HCT116 (cell line): ENCODE data around the gene S1PR1. TPM values are rescaled to one million over a fixed set of nuclear protein-coding genes. Genes with fewer than 3 reads are reported as not detected.
"Not testable (repeated sequence)": the region's sequence is repeated elsewhere in the genome, so short reads cannot be mapped to it uniquely, and the experiment has no call there.

Source experiments
- ATAC-seq: fragments of 200-7000 bp; cut with Tn5 transposase; 2 replicates; pipeline ENCODE4 v1.9.1; 2020; ENCODE audit warnings: mild to moderate bottlenecking, moderate library complexity
- BruUV-seq: library from RNA; stranded (reverse); fragments of 400-500 nt; replicated peaks from 2 replicates; lab custom pipeline; 2021; lab: Mats Ljungman, UMichigan
- CTCF ChIA-PET: fragments of 300-600 bp; sonication (Branson Sonifier 250); formaldehyde crosslinking; loops from one replicate; lab custom pipeline; 2021; ENCODE audit warnings: antibody characterized with exemption; lab: Charles Lee
- POLR2A ChIA-PET: fragments of 300-600, 350-600 bp; sonication (Branson Sonifier 250); formaldehyde crosslinking; loops from one replicate; lab custom pipeline; 2021; ENCODE audit warnings: antibody characterized with exemption; lab: Charles Lee
- RAD21 ChIA-PET, 2 experiments: fragments of 300-600 bp; sonication (Branson Sonifier 250); formaldehyde crosslinking; loops; one replicate each; lab custom pipeline; 2023; ENCODE audit warnings: low total read pairs in 2 of 2; ENCODE audit not compliant: uncharacterized antibody in 2 of 2, unreplicated experiment in 2 of 2, low non-redundant PET in 1 of 2; lab: Charles Lee
- DNase-seq: peaks from one replicate; pipeline ENCODE4 v3.0.0-alpha.2; 2010; ENCODE audit warnings: low read depth, low spot score
- H2AFZ ChIP-seq: fragments of 200-600 bp; shearing (Covaris generic), sonication (generic); 2 replicates; pipeline ENCODE4 v1.6.1; 2017; ENCODE audit warnings: low read depth, mixed run types, mixed read lengths, antibody characterized with exemption, low read length; ENCODE audit not compliant: poor library complexity, severe bottlenecking
- H3K27ac ChIP-seq: 2 replicates; pipeline ENCODE4 v1.5.1; 2012; ENCODE audit warnings: low read depth, low read length
- H3K27me3 ChIP-seq: fragments of 200-600 bp; sonication (generic); 2 replicates; pipeline ENCODE4 v1.6.1; 2016; ENCODE audit warnings: mixed run types, low read length, mixed read lengths; ENCODE audit not compliant: insufficient read depth
- H3K36me3 ChIP-seq, 2 experiments: fragments of 200-500 bp in 1 of 2; fragments of 200-600 bp in 1 of 2; sonication (Bioruptor generic) in 1 of 2; sonication (generic) in 1 of 2; 2 replicates each; pipeline versions ENCODE4 v1.5.1 to v1.6.1; 2014 to 2016; ENCODE audit warnings: low read length in 2 of 2, inconsistent platforms in 1 of 2, mixed read lengths in 1 of 2, mixed run types in 1 of 2; ENCODE audit not compliant: insufficient read depth in 2 of 2, control insufficient read depth in 1 of 2
- H3K4me1 ChIP-seq, 2 experiments: fragments of 200-600 bp in 1 of 2; sonication (generic) in 1 of 2; 2 replicates each; pipeline versions ENCODE4 v1.5.1 to v1.6.1; 2012 to 2017; ENCODE audit warnings: low read length in 2 of 2, inconsistent platforms in 1 of 2, mild to moderate bottlenecking in 1 of 2, mixed read lengths in 1 of 2, mixed run types in 1 of 2, moderate library complexity in 1 of 2; ENCODE audit not compliant: insufficient read depth in 2 of 2, control insufficient read depth in 1 of 2
- H3K4me2 ChIP-seq: fragments of 200-600 bp; sonication (generic); 2 replicates; pipeline ENCODE4 v1.6.1; 2017; ENCODE audit warnings: mixed run types, low read length, mixed read lengths
- H3K4me3 ChIP-seq, 2 experiments: fragments of 200-600 bp in 1 of 2; sonication (generic) in 1 of 2; replicated peaks in 1 of 2; 2 replicates each; pipeline ENCODE4 v1.5.1; 2011 to 2016; ENCODE audit warnings: low read length in 2 of 2, control low read depth in 1 of 2, low read depth in 1 of 2, mild to moderate bottlenecking in 1 of 2, mixed read lengths in 1 of 2, mixed run types in 1 of 2
- H3K79me2 ChIP-seq: fragments of 200-600 bp; sonication (generic); 2 replicates; pipeline ENCODE4 v1.6.1; 2017; ENCODE audit warnings: mild to moderate bottlenecking, mixed run types, low read length, moderate library complexity, mixed read lengths; ENCODE audit not compliant: insufficient read depth
- H3K9ac ChIP-seq: fragments of 200-600 bp; sonication (generic); 2 replicates; pipeline ENCODE4 v1.6.1; 2016; ENCODE audit warnings: low read length, mixed read lengths
- H3K9me2 ChIP-seq: fragments of 200-600 bp; sonication (generic), shearing (Covaris generic); 2 replicates; pipeline ENCODE4 v1.6.1; 2017; ENCODE audit warnings: mixed run types, mild to moderate bottlenecking, moderate library complexity; ENCODE audit not compliant: insufficient read depth
- H3K9me3 ChIP-seq, 2 experiments: fragments of 200-500 bp in 1 of 2; fragments of 200-600 bp in 1 of 2; sonication (Bioruptor generic) in 1 of 2; sonication (generic) in 1 of 2; 2 replicates each; pipeline ENCODE4 v1.6.1; 2014 to 2017; ENCODE audit warnings: low read length in 2 of 2, mixed read lengths in 2 of 2, inconsistent platforms in 1 of 2, low read depth in 1 of 2, mild to moderate bottlenecking in 1 of 2, mixed run types in 1 of 2, moderate library complexity in 1 of 2; ENCODE audit not compliant: control insufficient read depth in 1 of 2, insufficient read depth in 1 of 2
- H4K20me1 ChIP-seq: fragments of 200-600 bp; sonication (generic), shearing (Covaris generic); 2 replicates; pipeline ENCODE4 v1.6.1; 2017; ENCODE audit warnings: mixed run types, mild to moderate bottlenecking, moderate library complexity; ENCODE audit not compliant: insufficient read depth
- ATF3 ChIP-seq: IDR thresholded peaks from 2 replicates; pipeline ENCODE4 v1.6.1; 2012
- CBX3 ChIP-seq: IDR thresholded peaks from 2 replicates; pipeline ENCODE4 v1.6.1; 2012; ENCODE audit warnings: low read depth
- CEBPB ChIP-seq: IDR thresholded peaks from 2 replicates; pipeline ENCODE4 v1.6.1; 2012; ENCODE audit warnings: low read depth
- CTCF ChIP-seq, 3 experiments: fragments of 200-600 bp in 1 of 3; sonication (generic) in 1 of 3; IDR thresholded peaks in 2 of 3; conservative IDR thresholded peaks in 1 of 3; 2 replicates each; pipeline ENCODE4 v1.5.1; 2012 to 2017; ENCODE audit warnings: low read depth in 2 of 3, low read length in 2 of 3, antibody characterized with exemption in 1 of 3, borderline replicate concordance in 1 of 3, control low read depth in 1 of 3, mild to moderate bottlenecking in 1 of 3, mixed read lengths in 1 of 3, mixed run types in 1 of 3, moderate library complexity in 1 of 3; ENCODE audit not compliant: insufficient read depth in 1 of 3
- EGR1 ChIP-seq: IDR thresholded peaks from 2 replicates; pipeline ENCODE4 v1.6.1; 2012; ENCODE audit warnings: low read depth
- ELF1 ChIP-seq: IDR thresholded peaks from 2 replicates; pipeline ENCODE4 v1.6.1; 2012; ENCODE audit warnings: low read depth, borderline replicate concordance
- EZH2 ChIP-seq: fragments of 200-600 bp; sonication (generic); IDR thresholded peaks from 2 replicates; pipeline ENCODE4 v1.6.1; 2017; ENCODE audit warnings: antibody characterized with exemption, mixed run types
- EZH2phosphoT487 ChIP-seq: fragments of 200-600 bp; IDR thresholded peaks from 2 replicates; pipeline ENCODE4 v1.6.1; 2018; ENCODE audit warnings: antibody characterized with exemption, borderline replicate concordance
- FOSL1 ChIP-seq: IDR thresholded peaks from 2 replicates; pipeline ENCODE4 v1.6.1; 2012; ENCODE audit warnings: low read depth
- POLR2A ChIP-seq: IDR thresholded peaks from 2 replicates; pipeline ENCODE4 v1.7.0; 2011; ENCODE audit warnings: borderline replicate concordance; ENCODE audit not compliant: insufficient read depth, insufficient read length; ENCODE audit errors: extremely low read depth
- POLR2AphosphoS5 ChIP-seq: IDR thresholded peaks from 2 replicates; pipeline ENCODE4 v1.6.1; 2011; ENCODE audit warnings: mild to moderate bottlenecking, low read depth, low read length, moderate library complexity
- RAD21 ChIP-seq: IDR thresholded peaks from 2 replicates; pipeline ENCODE4 v1.6.1; 2012; ENCODE audit warnings: low read depth, mild to moderate bottlenecking
- SIN3A ChIP-seq: IDR thresholded peaks from 2 replicates; pipeline ENCODE4 v1.6.1; 2012; ENCODE audit warnings: low read depth
- SP1 ChIP-seq: IDR thresholded peaks from 2 replicates; pipeline ENCODE4 v1.6.1; 2012; ENCODE audit warnings: low read depth
- TCF7L2 ChIP-seq: IDR thresholded peaks from 2 replicates; pipeline ENCODE4 v1.7.0; 2011; ENCODE audit warnings: borderline replicate concordance, inconsistent platforms; ENCODE audit not compliant: insufficient read depth, insufficient read length; ENCODE audit errors: extremely low read depth
- YY1 ChIP-seq: IDR thresholded peaks from 2 replicates; pipeline ENCODE4 v1.6.1; 2011; ENCODE audit warnings: low read length, low read depth, moderate library complexity, mild to moderate bottlenecking; ENCODE audit not compliant: insufficient replicate concordance; ENCODE audit errors: extremely low read depth
- ZNF274 ChIP-seq: fragments of 200-500 bp; sonication (Bioruptor generic); IDR thresholded peaks from 2 replicates; pipeline ENCODE4 v1.6.1; 2014; ENCODE audit warnings: mild to moderate bottlenecking, low read depth, low read length, inconsistent platforms
- intact Hi-C: fragments of 100-400 bp; cut with micrococcal nuclease; formaldehyde crosslinking; loops from 2 replicates; pipeline ENCODE4 v1.10.0; 2022
- total RNA-seq: library from RNA; stranded (reverse); gene quantifications from one replicate; pipeline ENCODE4 v1.2.1, GENCODE V29; 2021; ENCODE audit not compliant: unreplicated experiment
- TF ChIP-seq, protein P1 (sequence below): IDR thresholded peaks from 2 replicates; pipeline ENCODE4 v1.6.1; 2011; ENCODE audit warnings: mild to moderate bottlenecking, low read length, moderate library complexity; ENCODE audit not compliant: insufficient replicate concordance; ENCODE audit errors: extremely low read depth

S1PR1 gene
- total RNA-seq, 1 experiment from 2014 or later: 0.61 TPM

DNA sequence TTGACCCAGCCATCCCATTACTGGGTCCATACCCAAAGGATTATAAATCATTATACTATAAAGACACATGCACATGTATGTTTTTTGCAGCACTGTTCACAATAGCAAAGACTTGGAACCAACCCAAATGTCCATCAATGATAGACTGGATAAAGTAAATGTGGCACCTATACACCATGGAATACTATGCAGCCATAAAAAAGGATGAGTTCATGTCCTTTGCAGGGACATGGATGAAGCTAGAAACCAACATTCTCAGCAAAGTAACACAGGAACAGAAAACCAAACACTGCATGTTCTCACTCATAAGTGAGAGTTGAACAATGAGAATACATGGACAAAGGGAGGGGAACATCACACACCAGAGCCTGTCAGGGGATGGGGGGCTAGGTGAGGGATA is 47.9 kb upstream of the S1PR1 start:
- H3K9me2 ChIP-seq, POLR2A ChIA-PET, H3K79me2 ChIP-seq, intact Hi-C loops, H3K27me3 ChIP-seq, RAD21 ChIA-PET, DNase-seq, H2AFZ ChIP-seq, BruUV-seq, H3K9ac ChIP-seq, H3K4me2 ChIP-seq, H3K9me3 ChIP-seq, H3K4me3 ChIP-seq, H4K20me1 ChIP-seq, H3K4me1 ChIP-seq, ATAC-seq, CTCF ChIA-PET, H3K36me3 ChIP-seq, H3K27ac ChIP-seq: not testable (repeated sequence)

GRCh38 chr1:101190441-101190840 is 46.4 kb upstream of the S1PR1 start:
- DNase-seq (no peak), ATAC-seq (no peak)
- ChIA-PET RAD21 (no interaction called here), POLR2A (no interaction called here), CTCF (no interaction called here)
- intact Hi-C loops: no loop called here
- H3K9me3 ChIP-seq: no peaks in the 10 kb centered on the region
- no peaks in the 10 kb centered on the region for H3K27me3 ChIP-seq
- no peak overlapping the region for H2AFZ ChIP-seq
- no TSS peak for BruUV-seq
- H3K79me2 ChIP-seq: no peaks in the 10 kb centered on the region
- H3K27ac ChIP-seq: no peak overlapping the region
- no peak overlapping the region for H3K4me3 ChIP-seq
- H3K9ac ChIP-seq: no peak overlapping the region
- peaks cover 0 to 3% of the 10 kb centered on the region in 2 experiments; a peak in 1 of 4 replicates for H3K4me1 ChIP-seq
- no peaks in the 10 kb centered on the region for H3K36me3 ChIP-seq
- TF ChIP-seq, protein P1, sequence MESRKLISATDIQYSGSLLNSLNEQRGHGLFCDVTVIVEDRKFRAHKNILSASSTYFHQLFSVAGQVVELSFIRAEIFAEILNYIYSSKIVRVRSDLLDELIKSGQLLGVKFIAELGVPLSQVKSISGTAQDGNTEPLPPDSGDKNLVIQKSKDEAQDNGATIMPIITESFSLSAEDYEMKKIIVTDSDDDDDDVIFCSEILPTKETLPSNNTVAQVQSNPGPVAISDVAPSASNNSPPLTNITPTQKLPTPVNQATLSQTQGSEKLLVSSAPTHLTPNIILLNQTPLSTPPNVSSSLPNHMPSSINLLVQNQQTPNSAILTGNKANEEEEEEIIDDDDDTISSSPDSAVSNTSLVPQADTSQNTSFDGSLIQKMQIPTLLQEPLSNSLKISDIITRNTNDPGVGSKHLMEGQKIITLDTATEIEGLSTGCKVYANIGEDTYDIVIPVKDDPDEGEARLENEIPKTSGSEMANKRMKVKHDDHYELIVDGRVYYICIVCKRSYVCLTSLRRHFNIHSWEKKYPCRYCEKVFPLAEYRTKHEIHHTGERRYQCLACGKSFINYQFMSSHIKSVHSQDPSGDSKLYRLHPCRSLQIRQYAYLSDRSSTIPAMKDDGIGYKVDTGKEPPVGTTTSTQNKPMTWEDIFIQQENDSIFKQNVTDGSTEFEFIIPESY: no peak
- TF ChIP-seq EZH2: no peak
- no peak for TF ChIP-seq ATF3
- TF ChIP-seq CEBPB: no peak
- TF ChIP-seq SIN3A: no peak
- TF ChIP-seq ELF1: no peak
- no peak for TF ChIP-seq YY1
- TF ChIP-seq EGR1: no peak
- TF ChIP-seq RAD21: no peak
- TF ChIP-seq SP1: no peak
- TF ChIP-seq EZH2phosphoT487: no peak
- TF ChIP-seq FOSL1: no peak
- no peak for TF ChIP-seq TCF7L2
- no peak for TF ChIP-seq POLR2A
- TF ChIP-seq CBX3: no peak
- no peak for TF ChIP-seq CTCF (IDR thresholded peaks at IDR 0.05 in 2 of 3, conservative IDR thresholded peaks at IDR 0.05 in 1 of 3; ENCODE audit: borderline replicate concordance in 1 of 3, insufficient read depth in 1 of 3, low read depth in 2 of 3, low read length in 2 of 3)
- TF ChIP-seq POLR2AphosphoS5: no peak
- TF ChIP-seq ZNF274: no peak
- no peak overlapping the region for H3K4me2 ChIP-seq
- no peaks in the 10 kb centered on the region for H3K9me2 ChIP-seq
- no peaks in the 10 kb centered on the region for H4K20me1 ChIP-seq
